ENCODE results near the gene TTC39A.
"Not testable (repeated sequence)": the region's sequence is repeated elsewhere in the genome, so short reads cannot be mapped to it uniquely, and the experiment has no call there.

The TTC39A gene

DNA sequence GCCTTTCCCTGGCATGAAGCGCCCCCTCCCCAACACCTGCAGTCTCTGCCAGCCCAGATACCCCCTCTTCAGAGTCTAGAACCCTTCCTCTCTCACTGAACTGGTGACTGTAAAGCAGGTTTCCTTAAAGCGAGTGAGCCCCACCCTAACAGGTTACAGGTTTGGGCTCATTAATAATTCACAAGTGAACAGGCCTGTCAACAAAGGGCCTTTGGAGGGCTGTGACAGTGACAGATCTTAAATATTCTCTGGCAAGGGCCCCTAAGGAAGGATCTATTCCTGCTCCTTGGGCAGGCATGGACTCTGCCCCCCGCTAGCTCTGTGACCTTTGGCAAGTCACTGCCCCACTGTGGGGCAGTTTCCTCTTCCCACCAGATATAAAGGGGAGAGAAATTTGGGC, 5.6 kb upstream of the TTC39A start:
- no peak for DNase-seq

DNA sequence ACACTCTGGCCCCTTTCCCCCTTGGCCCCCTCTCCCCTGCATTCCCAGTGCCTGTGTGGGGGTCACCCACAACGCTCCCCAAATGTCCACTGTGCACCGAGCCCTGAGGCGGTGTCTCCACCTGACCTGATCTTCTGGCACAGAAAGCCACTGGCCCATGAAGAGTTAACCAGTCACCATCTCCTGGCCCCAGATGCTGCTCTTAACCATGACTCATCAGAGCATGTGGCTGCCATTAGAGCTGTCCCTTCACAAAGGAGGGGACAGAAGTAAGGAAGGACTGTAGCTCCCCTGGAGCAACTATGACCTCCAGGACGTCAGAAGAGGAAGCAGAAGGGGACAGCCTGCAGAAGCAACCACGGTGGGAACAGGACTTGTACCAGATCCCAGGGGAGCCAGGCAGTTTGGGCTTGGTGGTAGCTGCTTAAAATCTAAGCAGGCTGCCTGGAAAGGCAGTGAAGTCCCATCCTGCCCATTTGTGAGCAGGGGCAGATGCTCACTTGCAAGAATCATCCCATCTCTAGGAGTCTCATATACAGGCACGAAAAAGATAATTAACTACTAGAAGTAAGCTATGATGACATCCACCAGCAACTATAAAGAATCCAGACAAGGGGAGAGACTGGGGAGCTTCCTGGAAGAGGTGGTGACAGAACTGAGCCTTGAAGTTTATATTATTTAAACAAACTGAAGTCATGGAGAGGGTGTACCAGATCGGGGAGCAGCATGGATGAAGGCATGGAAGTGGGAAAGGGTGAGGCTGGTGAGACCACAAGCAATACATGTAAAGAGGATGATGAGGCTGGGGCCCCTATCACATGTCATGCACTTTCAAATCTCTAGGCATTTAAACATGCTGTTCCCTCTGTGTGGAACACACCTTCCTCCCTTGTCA, 1.1 kb upstream of the TTC39A start:
- peak; percentile 63 to 70 (median 69) for DNase-seq

DNA sequence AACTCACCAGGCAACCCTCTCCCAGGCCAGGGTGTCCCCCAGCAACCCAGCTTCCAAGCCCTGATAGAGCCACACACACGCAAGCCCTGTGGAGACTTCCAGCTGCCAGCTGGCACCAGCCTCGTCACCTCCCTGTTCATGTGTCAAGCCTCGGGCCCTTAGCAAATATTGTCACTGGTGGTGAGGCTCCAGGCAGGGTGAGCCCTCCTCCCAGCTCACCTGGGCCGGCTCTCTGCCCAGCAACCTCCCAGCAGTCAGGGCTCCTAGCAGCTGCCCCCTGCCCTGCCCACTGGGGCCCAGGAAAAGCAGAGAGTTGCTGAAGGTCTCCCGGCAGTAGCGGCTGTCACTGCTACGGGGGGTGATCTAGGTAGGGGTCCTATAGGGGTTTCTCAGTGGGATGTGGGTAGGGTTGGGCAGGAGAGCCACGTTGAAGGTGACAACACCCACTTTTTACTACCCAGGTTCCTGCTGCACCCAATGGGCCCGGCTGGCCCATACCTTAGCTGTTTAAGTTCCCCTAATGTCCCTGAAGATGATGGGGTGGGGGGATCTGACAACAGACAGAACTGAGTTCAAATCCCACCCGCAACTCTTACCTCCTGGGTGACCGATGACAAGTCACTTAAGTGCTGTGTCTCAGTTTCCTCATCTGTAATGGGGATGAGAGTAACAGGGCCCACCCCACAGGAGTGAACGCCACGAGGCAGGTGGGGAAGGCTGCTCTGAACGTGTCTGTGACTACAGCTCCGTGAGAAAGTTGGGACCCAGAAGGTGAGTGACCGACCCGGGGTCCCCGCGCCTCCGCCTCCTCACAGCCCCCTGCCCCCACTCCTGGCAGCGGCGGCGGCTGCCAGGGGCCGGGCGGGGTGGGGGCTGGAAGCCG, 678 bp downstream of the TTC39A start:
- no peak for DNase-seq

DNA sequence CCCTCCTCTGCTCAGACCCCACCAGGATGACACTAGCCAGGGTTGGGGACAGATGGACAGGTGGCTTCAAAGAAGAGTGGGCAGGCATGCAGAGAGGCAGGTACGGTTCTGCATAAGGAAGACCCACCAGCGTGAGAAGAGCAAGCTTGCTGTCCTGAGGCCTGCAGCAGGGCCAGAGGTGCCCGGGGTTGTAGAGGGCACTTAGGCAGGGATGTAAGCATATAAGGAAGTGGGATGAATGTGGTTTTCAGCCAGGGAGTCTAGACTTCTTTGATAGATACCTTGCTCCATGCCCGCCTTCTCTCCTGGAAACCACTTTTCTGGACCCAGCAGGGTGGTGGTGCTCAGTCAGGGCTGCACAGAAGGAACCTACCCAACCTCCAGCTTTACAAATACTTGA, 1.4 kb downstream of the TTC39A start:
- no peak for DNase-seq

DNA sequence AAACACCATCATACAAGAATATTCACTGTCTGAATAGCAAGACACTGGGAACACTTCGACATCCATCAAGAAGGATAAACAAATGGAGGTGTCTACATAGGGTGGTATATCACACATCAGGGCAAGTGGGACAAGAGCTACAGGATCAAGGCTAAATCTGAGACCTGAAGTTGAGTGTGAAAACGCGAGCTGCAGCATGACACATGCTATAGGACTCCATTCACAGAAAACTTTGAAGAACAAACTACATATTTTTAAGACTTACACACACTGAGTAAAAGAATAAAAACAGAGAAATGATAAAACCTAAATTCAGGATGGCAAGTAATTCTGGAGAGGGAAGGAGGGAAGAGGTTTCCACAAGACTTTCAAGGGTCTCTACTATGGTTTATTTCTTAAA, 2.1 kb downstream of the TTC39A start:
- no peak for DNase-seq

DNA sequence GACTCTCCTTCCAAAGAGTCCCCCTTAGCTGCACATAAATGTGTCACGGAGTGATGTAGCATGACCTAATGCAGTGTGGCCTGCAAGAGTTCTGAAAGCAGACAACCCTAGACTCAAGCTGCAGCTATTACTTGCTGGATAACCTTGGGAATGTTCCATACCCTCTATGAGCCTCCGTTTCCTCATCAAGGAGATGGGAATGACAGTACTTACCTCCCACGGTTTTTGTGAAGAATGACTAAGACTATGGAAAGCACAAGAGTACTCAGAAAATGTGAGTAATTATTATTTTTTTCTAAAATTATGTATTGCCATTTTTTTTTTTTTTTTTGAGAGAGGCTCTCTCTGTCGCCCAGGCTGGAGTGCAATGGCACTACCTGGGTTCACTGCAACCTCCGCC, 3.0 kb downstream of the TTC39A start:
- peak; percentile 48 to 75 (median 50) for DNase-seq

DNA sequence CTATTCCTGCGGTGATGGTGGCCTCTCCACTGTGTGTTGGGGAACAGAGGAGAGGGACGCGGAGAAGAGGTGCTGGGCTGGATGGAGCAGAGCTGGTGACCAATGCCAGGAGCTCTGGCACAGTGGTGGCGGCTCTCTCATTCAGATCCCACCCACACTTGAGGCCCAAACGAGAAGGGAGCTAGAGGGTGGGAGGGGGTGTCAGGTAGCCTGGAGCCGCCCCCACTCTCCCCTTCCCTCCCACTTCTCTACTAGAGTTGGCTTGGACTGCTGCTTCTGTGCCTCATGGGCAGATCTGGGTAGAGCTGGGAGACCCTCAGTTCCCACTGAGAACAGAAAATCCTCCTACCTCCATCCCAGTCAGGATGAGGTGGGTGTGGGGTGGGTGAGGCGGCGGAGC, 3.5 kb downstream of the TTC39A start:
- no peak for DNase-seq

DNA sequence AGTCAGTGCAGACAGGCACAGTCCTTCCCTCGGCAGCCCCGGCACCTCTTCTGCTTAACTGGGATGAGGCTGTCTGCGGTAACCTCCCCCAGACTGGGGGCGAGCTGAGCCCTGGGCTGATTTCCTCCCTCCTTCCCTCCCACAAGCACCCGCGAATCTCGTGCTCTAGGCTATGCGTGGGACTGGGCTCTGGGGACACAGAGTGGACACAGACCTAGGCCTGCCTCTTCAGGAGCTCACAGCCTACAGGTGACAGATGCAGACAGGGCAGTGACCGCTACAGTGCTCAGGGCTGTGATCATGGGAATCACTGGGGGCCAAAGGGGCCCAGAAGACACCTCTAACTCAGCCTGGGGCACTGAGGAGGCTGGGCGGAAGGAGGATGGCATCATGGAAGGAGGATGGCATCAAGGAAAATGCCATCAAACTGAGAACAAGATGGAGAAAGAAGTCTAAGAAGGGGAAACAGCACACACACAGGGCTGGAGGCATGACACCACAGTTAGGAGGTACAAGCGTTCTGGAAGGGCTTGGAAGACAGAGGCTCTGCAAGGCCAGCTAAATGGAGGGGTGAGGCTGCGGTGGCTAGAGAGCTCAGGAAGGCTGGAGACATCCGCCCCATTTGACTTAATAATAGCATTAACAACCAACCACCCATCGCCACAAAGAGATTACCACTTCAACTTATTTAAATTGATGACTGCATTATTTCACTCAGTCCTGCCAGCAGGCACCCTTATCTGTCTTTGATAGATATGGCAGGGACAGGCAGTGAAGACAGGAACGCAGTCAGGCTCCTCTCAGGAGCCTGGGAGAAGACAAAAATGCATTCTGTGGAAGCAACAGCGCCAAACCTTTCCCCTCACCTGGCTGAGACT, 4.2 kb downstream of the TTC39A start:
- DNase-seq: no peak

- DNase-seq: no peak
Measured at GRCh38 chr1:51325391-51325790, 5.0 kb downstream of the TTC39A start.

GRCh38 chr1:51325011-51325385, 5.4 kb downstream of the TTC39A start:
- not testable (repeated sequence) for DNase-seq

- no peak for DNase-seq
Measured at GRCh38 chr1:51324251-51325010, 5.9 kb downstream of the TTC39A start.

DNA sequence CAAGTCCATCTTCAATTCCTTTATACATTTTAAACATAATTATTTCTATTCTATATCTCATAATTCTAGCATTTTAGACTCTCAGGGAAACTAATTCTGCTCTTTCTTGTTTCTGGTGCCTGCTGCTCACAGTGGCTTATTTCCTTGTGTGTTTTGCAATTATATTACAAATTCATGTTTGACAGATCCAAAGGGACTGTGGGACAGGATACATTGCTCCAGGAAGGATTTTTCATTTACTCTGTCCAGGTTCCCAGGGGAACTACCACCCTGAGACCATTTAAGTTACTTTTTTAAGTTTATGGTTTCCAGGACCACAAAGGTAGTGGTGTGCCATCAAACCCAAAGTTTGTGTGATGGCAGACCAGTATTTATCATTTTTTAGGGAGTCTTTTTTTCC, 6.6 kb downstream of the TTC39A start:
- DNase-seq: no peak

DNA sequence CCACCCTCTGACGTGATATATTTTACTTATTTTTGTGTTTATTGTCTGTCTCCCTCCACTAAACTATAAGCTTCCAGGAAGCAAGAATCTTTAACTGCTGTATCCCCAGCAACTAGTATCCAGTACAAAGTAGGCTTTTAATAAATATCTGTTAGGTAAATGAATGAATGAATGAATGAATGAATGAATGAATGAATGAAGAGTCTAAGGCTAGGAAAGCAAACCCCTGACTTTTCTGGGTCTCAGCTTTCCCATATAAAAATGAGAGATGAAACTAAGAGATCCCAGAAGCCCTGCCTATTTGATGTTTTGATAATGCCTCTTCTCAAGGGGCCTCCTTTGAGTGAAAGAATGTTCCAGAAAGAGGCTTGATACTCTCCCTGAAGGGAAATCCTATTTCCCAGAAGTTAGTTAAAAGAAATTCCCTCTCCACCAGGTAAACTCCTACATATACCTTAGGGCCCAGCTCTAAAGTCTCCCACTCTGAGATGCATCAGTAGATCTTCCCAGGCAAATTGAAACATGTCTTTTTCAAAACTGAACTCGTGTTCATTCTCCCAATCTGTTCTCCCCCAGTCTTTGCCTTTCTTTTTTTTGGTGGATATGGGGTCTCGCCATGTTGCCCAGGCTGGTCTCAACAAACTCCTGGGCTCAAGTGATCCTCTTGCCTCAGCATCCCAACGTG, 7.8 kb downstream of the TTC39A start:
- DNase-seq: no peak

- DNase-seq: no peak
Measured at GRCh38 chr1:51321924-51322280, 8.5 kb downstream of the TTC39A start.

- no peak for DNase-seq
Measured at GRCh38 chr1:51320967-51321923, 9.1 kb downstream of the TTC39A start.

DNA sequence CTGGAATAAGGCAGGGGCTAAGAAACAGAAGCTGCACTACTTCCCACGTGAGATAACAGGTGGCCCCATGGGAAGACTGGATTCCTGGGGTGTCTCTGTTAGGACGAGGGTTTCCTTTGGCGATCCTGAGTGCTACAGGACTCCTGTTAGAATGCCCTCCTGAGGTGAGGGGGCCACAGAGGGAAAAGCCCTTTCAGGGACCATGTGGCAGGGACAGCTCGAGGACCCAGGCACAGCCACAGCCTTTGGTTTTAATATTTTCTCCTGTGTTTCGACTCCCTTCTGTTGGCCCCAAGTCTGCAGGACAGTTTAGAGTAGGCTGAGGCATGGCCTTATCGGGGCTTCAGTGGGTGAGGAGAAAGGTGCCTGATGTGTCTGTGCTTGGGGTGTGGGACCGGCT, 12.6 kb downstream of the TTC39A start:
- no peak for DNase-seq

GRCh38 chr1:51316846-51317120, 13.6 kb downstream of the TTC39A start:
- DNase-seq: no peak

DNA sequence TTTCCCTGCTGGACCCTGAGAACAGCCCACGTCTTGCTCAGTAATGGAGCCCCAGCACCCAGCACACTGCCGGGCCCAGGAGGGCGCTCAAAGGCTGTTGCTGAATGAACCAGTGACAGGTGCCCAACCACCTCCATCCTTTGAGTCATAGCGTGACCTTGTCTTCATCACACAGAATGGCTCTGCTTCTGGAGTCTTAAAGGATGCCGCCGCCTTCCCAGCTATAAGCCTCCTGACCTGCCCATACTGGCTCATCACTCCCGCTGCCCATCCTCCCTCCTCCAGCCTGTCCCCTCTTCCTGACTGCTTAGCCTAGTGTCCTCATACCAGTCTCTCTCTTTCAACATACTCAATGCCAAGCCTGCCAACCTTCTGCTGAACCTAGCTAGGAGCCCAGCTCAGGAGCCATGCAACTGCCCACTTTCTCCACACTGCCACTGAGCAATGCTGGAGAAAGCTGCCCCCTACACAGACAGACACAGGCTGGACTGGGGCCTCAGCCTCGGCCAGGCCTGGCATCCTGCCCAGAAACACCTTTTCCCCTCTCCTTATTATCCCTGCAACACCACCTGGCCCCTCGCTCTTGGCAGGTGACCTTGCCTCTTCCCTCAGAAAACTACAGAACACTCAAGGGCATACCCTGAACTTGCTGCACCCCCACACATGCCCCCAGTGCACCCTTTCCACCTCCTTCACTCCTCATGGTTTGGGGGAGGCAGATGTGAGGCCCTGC, 14.1 kb downstream of the TTC39A start:
- no peak for DNase-seq

- no peak for DNase-seq
Measured at GRCh38 chr1:51314974-51315373, 15.4 kb downstream of the TTC39A start.
